Esophagus squamous epithelium (tissue), 5 donors: ENCODE results near the gene KLF4. TPM values are rescaled to one million over a fixed set of nuclear protein-coding genes. Genes with fewer than 3 reads are reported as not detected.

Experiments used
- DNase-seq: peaks from one replicate; lab custom pipeline; 2025; lab: John Stamatoyannopoulos, UW
- H3K27ac ChIP-seq, 4 donors: fragments of 200-600 bp; sonication (generic); one replicate each; pipeline ENCODE4 v1.5.1; 2016 to 2019; ENCODE audit warnings: mild to moderate bottlenecking in 1 of 4
- H3K27me3 ChIP-seq, 4 donors: fragments of 200-600 bp; sonication (generic); 1 replicate in 3 of 4; 2 replicates in 1 of 4; pipeline versions ENCODE4 v1.5.1 to v1.6.0; 2017 to 2021; ENCODE audit warnings: antibody characterized with exemption in 1 of 4
- H3K36me3 ChIP-seq, 3 donors: fragments of 200-600 bp; sonication (generic); one replicate each; pipeline ENCODE4 v1.5.1; 2016 to 2019
- H3K4me1 ChIP-seq, 3 donors: fragments of 200-600 bp; sonication (generic); one replicate each; pipeline ENCODE4 v1.5.1; 2017 to 2019
- H3K4me3 ChIP-seq, 4 donors: fragments of 200-600 bp; sonication (generic); 1 replicate in 3 of 4; 2 replicates in 1 of 4; pipeline ENCODE4 v1.5.1; 2016 to 2019; ENCODE audit warnings: mild to moderate bottlenecking in 2 of 4, moderate library complexity in 1 of 4
- H3K9me3 ChIP-seq, 3 donors: fragments of 200-600 bp; sonication (generic); one replicate each; pipeline ENCODE4 v1.5.1; 2016 to 2019
- CTCF ChIP-seq, 6 experiments: fragments of 450-650 bp in 4 of 6; fragments of 200-600 bp in 2 of 6; sonication (generic) in 2 of 6; IDR thresholded peaks; one replicate each; pipeline ENCODE4 v1.5.1; 2016 to 2019; ENCODE audit warnings: antibody characterized with exemption in 6 of 6, mild to moderate bottlenecking in 4 of 6, moderate library complexity in 4 of 6
- POLR2A ChIP-seq, 4 donors: fragments of 450-650 bp; IDR thresholded peaks; one replicate each; pipeline ENCODE4 v1.6.1; 2017; ENCODE audit warnings: antibody characterized with exemption in 4 of 4, mild to moderate bottlenecking in 4 of 4, moderate library complexity in 3 of 4
- WGBS, 2 donors: methylation state at CpG; one replicate each; pipeline ENCODE4 v1.1.5; 2018; 5-methylcytosine and 5-hydroxymethylcytosine counted together
- intact Hi-C: fragments of 100-400 bp; cut with DNase I; formaldehyde crosslinking; loops from one replicate; pipeline ENCODE4 v1.15.0; 2022
- small RNA-seq, 4 donors: library from RNA; depleted of rRNA; stranded (forward); fragments of <200 nt; gene quantifications; one replicate each; pipeline ENCODE3, GENCODE V24; 2016
- total RNA-seq, 4 donors: library from RNA; depleted of rRNA; stranded (reverse); fragments of >200 nt; gene quantifications; one replicate each; pipeline ENCODE4 v1.1.0, GENCODE V29; 2016
- donor health status: DM: yes; HTN: yes; CAD: no.

Gene KLF4
- total RNA-seq, 4 donors from 2014 or later, result 72.0 to 157 (median 106) TPM

GRCh38 chr9:107438211-107439031, 51.1 kb downstream of the KLF4 start:
- Histone ChIP-seq H3K4me3 (no peak overlapping the region), H3K27me3 (no peaks in the 10 kb centered on the region), H3K36me3 (no peaks in the 10 kb centered on the region), H3K9me3 (no peaks in the 10 kb centered on the region), H3K27ac (no peak overlapping the region), H3K4me1 (peaks cover 0 to 5% (median 0%) of the 10 kb centered on the region in 3 donors)
- no peak for TF ChIP-seq POLR2A (IDR thresholded peaks at IDR 0.05)
- no peak for TF ChIP-seq CTCF (IDR thresholded peaks at IDR 0.05)
- DNase-seq, result no peak
- WGBS, 2 donors, result 68 to 77% methylated on average over 5 to 7 of the region's 7 CpGs
- intact Hi-C loops, result no loop called here

GRCh38 chr9:107437716-107438115, 51.9 kb downstream of the KLF4 start:
- Histone ChIP-seq H3K4me1 (peaks cover 0 to 10% (median 0%) of the 10 kb centered on the region in 3 donors), H3K27ac (no peak overlapping the region), H3K4me3 (no peak overlapping the region), H3K9me3 (no peaks in the 10 kb centered on the region), H3K27me3 (no peaks in the 10 kb centered on the region), H3K36me3 (no peaks in the 10 kb centered on the region)
- intact Hi-C loops, result no loop called here
- no peak for DNase-seq
- WGBS, 2 donors, result 83 to 84% methylated on average over 6 of the region's 6 CpGs
- TF ChIP-seq POLR2A (IDR thresholded peaks at IDR 0.05) (no peak), CTCF (IDR thresholded peaks at IDR 0.05) (no peak)

GRCh38 chr9:107435415-107435814, 54.2 kb downstream of the KLF4 start:
- 70 to 100% methylated on average over 1 of the region's 1 CpG for WGBS, 2 donors
- H3K4me1 ChIP-seq, result peaks cover 0 to 14% (median 0%) of the 10 kb centered on the region in 3 donors
- H3K27me3 ChIP-seq, result no peaks in the 10 kb centered on the region
- DNase-seq, result no peak
- no peaks in the 10 kb centered on the region for H3K9me3 ChIP-seq
- TF ChIP-seq POLR2A (IDR thresholded peaks at IDR 0.05) (no peak), CTCF (IDR thresholded peaks at IDR 0.05) (no peak)
- H3K4me3 ChIP-seq, result no peak overlapping the region
- no peaks in the 10 kb centered on the region for H3K36me3 ChIP-seq
- intact Hi-C loops, result no loop called here
- H3K27ac ChIP-seq, result no peak overlapping the region

Small RNA genes within 50 kb of the gene (small RNA-seq; reads per million reads assigned to genes)
- 0 reads per million in 4 donors for gene HMGN2P32
- gene RNU6-492P, result 0 reads per million in 4 donors

Other genes with a start within 250 kb of the KLF4 start
- 10 to 100 TPM; 69.8 to 94.4 (median 74.4) TPM for gene RAD23B, start 206.5 kb downstream of the KLF4 start, total RNA-seq